HG02981 (cell line): ENCODE results near the gene EIF4E3.
A peak's percentile ranks its signal among the peaks of the same experiment; 100 is the strongest.

Experiments
- ATAC-seq: cut with Tn5 transposase; IDR thresholded peaks from one replicate; pipeline ENCODE4 v1.9.1; 2021; ENCODE audit warnings: mild to moderate bottlenecking, moderate library complexity; ENCODE audit not compliant: unreplicated experiment

Gene EIF4E3

DNA sequence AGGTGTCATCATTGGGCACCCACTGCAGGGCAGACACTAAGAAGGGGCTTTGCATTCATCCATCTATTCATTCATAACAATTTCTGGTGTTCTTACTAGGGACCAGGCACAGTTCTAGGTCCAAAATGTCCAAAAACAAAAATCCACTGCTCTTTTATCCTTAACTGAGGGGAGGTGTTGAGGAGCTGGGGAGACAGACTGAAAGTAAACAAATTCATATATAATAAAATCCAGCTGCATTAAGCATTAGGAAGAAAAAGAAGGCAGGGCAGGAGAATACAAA, 1.1 kb downstream of the EIF4E3 start:
- ATAC-seq, result no peak

DNA sequence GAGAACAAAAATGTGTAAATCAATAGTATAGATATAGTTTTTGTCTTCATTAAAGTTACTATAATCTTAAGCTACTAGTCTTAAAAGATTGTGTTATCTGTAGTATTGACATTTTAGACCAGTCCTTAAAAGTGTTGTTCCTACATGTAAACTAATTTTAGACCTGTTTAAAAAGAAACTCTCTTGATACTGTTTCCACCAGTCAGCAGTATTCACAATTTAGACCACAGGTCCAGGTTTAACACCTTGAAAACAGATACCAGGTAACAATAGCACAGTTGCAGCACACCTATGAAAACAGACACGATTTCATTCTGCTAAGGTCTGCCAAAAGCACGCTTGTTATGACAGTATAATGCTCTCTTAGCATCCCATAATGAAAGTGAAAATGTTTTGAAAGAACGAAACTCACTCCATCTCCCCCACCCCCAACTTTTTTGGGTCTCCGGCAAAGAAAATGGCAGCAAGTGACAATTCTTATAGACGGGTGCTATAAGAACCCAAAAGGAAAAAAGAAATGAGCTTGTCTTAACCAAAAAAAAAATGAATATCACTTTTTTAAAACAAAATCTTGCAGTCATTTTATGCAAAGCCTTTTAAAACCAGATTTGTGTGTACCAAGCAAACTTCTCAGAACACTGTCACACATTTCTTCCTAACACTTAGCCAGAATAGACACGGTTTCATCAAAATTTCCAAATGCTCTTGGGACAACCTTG, 1.6 kb downstream of the EIF4E3 start:
- peak; percentile 40 for ATAC-seq

DNA sequence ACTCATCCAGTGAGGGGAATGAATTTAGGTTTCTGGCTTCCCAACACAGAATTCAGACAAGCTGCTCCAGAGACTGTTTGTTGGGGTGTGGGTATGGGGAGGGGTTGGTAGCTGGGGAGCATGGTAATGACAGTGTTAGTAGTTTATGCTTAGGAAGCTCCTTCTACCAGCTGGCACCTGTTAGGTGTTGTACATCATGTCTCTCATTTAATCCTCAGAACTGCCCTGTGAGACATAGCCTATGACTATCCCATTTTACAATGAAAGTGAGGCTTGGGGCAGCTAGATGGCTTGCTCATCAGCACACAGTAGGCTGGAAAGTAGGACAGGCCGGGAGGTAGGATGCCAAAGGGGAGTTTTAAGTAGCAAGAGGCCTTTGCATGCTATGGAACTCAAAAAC, 2.5 kb downstream of the EIF4E3 start:
- ATAC-seq, result no peak

DNA sequence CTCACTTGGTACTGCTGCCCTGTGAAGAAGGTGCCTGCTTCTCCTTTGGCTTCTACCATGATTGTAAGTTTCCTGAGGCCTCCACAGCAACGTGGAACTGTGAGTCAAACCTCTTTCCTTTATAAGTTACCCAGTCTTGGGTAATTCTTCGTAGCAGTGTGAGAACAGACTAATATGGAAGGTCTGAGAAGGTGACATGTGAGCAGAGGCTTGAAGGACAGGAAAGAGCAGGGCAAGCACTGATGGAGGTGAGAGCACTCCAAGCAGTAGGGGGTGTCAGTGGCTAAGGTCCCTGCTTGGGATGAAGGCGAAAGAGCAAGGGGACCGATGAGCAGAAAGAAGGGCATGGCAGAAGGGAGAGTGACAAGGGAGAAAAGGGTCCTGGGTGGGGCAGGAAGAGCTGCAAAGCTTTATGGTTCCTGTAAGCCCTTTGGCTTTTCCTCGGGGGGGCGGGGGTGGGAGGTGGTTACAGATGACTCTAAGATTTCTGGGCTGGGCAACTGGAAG, 3.5 kb downstream of the EIF4E3 start:
- no peak for ATAC-seq

DNA sequence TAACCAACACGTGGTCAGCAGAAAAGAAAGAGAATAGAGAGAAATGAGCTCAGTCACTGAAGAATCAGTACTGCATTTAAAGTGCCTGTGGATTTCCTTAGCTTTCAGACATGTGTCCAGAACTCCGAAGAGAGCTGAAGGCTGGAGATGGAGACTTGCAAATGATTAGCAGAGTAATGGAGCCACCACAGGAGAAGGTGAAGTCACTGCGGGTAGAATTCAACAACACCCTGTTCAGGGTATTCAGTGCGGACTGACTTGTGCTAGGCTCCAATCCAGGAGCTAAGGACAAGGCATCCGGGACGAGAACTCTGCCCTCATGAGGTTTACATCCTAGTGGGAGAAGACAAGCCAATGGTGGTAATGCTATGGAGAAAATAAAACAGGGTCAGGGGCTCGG, 4.2 kb downstream of the EIF4E3 start:
- ATAC-seq, result no peak

DNA sequence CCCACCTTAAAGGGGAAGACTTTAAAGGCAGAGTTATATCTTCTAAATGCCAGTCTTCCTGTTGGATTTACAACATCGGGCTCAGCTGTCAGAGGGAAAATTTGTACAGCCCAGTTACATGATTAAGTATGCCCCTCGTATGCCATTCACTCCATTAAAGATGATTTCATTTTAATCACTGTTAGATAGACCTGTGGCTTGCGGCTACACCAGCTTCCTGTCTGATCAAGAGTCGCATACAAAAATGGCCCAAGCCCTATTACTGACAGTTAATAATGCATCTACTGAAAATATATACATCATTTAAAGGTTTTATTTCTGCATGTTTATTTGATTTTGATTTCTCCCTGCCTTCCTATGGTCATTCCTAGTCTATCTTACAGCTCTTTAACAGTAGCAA, 7.1 kb downstream of the EIF4E3 start:
- no peak for ATAC-seq

DNA sequence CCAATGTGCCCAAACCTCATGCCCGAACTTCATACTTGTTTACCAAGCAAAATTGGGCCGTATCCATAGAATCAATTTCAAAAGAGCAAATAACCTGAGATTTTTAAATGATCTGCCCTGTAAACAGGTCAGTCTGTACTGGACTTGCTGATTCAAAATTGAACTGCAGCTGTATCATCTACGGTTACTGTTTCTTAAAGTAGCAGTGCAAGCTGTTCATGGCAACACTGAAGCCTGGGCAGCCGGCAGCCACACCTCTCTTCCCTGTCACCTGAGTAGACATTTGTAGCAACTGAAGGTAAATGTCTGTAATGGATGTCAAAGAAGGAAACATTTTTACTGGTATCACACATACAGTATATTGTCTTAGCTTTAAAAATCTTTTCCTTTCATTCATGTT, 10.6 kb downstream of the EIF4E3 start:
- ATAC-seq, result no peak

DNA sequence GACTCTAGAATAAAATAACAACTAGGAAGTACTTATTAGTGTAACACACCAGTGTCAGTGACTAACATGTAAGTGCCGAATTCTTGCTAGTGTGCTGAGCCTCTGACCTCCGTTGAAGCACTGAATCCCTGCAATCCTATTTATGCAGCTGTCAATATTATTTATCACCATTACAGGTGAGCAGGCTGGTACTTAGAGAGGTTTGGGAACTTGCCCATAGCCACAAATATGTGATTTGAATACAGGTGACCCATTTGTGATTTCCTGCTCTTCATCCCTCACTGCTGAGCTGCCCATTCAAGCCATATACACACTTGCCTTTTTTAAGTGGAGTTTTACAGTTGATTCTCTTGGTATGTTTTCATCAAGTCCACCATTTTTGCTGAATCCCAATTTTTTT, 12.2 kb downstream of the EIF4E3 start:
- ATAC-seq, result no peak

DNA sequence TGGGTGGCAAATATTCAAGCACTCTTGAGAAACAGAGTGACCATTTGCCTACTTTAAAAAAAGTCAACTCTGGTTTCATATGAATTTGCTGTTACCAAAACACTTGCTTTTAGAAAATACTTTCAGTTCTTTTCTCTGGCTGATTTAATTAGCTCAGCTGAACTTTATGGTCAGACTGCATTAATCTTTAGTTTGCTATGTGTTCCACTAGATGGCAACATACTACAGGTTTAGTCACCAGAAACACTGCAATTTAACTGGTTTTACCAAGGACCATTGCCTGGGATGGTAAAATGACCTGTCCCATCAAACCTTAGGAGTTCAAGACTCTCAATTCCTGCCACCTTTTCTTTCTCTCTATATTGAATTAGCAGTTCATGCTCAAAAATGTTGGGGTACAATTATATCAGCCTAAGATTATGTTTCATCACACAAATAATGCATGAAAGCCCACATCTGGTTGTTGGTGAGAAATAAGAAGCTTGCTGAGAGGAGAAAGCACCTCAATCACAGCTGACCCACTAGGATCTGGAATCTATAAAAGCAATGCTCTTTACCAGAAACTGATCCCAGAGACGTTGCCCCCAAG, 14.2 kb downstream of the EIF4E3 start:
- ATAC-seq, result peak; percentile 79

DNA sequence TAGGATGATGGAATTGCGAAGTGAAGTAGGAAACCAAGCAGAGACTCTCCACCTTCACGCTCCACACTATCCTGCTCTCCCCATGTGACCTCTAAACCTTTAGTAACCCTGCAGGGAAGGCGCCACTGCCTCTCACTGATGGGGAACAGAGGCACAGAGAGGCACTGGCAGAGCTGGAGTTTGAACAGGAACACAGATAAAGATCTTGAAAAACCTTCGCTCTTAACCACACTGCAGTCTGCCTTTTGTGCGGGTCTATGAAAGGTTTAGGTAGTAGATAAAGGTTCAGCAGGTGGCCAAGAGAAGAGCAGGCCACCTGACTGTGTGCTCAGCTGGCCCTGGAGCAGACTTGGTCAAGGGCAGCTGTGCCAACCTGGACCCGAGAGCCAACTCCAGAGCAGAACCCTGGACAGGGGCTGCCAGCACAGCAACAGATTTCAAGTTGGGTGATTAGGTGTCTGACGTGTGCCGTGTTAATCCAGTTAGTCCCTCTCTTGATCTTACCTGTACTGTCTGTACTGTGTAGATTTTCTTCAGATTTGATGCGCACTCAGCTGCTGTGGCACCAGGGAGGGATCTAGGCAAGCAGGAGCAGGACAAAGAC, 15.2 kb downstream of the EIF4E3 start:
- no peak for ATAC-seq

DNA sequence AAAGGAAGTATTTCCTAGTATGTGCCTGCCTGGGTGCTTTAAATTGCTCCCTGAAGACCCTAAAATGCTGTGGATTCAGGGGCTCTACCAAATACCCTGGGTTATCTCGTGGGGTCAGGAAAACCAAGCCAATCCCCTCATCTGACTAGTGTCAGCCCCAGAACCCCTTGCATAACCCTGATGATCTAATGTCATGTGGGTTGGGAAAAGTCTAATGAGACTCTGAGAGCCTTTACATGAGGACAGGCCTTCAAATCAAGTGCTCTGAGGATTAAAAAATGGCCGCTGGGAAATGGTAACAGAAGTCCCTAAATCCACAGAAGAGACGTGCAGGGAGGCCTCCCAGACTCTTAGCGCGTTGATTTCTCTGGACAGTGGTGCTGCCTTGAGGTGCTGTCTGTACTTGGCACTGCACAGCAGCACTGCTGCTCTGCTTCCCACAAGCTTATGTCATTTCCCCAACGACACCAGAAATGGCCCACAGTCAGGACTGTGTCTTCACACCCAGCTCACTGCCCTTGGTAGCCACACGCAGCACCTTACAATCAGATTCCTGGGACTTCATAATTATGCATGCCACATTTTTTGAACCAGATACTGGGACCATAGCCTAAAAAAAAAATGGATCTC, 16.6 kb downstream of the EIF4E3 start:
- ATAC-seq, result no peak

DNA sequence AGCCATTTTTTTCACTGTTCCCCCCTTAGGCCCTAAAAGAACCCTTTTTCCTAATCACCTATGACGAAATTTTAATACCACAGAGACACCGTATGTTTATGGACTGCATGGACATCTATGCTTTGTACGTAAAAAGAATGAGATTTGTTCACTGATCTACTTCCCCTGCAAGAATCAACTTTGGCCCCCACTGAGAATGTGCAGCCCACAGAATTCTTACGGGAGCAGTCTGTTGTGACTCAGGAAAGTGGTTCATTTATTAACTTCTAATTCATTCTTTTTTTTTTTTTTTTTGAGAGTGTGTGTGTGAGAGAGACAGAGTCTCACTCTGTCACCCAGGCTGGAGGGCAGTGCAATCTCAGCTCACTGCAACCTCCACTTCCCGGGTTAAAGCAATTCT, 17.6 kb downstream of the EIF4E3 start:
- ATAC-seq, result no peak

DNA sequence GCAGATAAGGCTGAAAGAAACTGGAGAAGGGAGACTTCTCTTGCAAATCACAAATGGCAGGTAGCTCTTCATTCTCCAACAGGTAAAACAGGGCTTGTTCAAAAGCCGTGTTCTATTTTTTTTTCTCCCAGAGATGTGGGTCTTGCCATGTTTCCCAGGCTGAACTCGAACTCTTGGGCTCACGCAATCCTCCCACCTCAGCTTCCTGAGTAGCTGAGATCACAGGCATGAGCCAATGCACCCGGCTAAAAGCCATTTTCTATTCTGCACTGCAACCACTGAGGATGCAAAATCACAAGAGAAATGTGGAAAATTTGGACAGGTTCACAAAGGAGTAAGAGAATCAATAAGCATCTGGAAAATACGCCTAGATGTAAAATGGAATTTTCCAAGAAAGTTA, 19.5 kb downstream of the EIF4E3 start:
- ATAC-seq, result no peak

DNA sequence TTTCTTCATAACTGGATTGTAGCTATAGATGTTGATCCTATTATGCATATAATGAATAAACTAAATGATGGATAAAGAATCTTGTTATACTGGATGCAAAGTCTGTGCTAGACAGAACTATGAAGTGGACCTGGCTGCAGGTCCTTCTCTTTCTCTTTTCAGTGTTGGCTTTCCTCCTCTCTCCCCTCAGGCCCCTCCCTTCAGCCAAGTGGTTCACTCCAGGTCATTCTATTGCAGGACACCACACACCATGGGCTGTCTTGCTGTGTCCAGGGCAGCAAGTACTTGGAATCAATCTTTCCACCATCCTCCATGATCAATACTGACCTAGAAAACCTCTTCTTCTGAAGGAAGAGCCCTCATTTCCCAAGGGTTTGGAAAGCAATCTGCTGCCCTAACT, 20.3 kb downstream of the EIF4E3 start:
- no peak for ATAC-seq

DNA sequence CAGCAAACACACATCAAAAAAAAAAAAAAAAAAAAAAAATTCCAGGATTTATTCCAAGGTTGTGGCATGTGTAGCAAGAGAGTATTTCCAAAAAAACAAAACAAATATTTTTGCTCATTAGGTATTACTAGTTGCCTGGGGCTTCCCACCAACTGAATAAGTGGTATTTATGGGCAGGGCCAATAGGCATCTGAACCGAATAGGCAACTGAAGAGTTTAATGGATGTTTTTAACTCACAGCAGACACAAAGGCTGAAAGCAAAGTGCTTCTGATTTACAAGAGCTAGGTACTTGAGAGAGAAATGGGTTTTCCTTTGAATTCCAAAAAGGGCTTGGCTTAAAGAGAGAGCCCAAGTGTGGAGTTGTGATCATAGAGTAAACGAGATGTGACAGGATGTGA, 21.4 kb downstream of the EIF4E3 start:
- ATAC-seq, result no peak

DNA sequence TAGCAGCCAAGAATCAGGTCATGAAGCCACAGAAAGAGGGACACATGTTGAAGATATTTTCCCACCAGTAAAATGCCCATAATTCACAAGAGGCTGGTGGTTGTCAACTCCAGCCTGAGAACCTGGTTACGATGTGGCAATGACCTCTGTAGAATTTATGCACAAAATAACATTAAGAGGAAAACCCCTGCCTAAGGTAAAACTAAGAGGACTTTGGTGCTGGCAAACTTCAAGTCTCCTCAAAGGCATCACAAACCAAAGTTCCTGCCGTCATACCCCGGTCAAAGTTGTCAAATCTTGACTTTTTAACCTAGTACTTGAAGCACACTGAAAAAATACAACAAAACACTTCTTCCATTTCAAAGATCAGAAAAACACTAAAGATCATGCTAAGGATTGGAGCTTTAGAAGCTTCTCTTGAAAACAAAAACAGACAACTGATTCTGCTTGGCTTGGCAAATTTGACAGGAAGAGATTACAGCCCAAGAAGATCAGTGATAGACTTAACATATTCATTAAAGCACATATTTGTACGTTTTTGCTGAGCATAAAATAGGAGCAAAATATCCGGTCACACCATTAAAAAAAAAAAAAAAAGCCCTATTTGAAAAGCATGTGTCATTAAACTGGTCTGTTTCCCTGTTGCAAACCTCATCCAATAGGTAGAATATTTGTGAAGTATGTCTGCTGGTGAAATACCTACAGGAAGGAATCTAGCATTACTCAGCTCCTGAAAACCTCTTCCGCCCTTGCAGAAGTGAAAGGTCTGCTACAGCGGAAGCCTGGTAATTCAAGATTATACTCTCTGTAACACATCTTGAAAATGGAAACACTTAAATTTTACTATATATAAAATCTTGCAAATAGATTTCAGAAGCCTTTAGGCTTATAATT, 22.8 kb downstream of the EIF4E3 start:
- no peak for ATAC-seq

DNA sequence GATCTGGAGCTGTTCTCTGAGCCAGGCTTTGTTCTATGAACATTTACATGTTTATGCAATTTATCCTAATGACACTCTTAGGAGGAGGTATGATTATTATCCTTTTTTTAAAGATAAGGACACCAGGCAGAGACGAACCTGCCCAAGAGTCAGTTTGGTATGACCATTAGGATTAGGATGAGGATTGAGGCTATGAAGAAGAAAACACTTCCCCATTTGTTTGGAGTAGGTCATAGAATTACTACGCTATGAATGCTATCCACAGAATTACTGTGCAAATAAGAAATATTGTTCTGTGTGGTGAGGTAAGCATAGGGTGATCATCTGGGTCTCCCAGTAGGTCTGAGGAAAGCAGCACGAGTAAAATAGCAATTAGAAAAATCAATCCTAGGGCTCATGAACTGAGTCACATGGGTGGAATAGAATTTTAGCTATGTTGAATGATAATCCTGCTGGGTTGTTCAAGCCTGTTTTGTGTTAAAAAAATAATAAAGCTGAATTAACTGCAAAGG, 23.9 kb downstream of the EIF4E3 start:
- no peak for ATAC-seq

DNA sequence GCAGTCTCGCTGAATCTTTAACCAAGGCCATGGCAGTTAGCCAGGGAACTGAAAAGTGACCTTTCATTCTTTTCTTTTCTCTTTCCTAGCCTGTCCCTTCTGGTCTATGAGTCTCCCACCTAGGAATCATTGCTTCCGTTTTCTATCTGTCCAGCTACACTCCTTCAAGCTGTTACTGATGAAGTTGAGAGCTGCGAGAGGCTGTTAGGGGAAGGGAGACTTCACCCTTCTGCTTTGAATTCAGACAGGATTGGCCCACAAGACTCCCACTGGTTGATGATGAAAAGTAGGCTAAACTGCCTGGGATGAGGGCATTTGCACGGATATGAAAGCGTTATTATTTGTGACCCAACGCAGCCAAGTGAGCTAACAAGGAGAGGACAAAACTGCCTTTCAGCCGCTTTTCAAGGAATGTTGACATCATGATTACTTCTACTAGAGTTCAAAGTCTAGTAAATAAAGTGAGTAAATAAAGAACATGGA, 30.2 kb downstream of the EIF4E3 start:
- no peak for ATAC-seq

DNA sequence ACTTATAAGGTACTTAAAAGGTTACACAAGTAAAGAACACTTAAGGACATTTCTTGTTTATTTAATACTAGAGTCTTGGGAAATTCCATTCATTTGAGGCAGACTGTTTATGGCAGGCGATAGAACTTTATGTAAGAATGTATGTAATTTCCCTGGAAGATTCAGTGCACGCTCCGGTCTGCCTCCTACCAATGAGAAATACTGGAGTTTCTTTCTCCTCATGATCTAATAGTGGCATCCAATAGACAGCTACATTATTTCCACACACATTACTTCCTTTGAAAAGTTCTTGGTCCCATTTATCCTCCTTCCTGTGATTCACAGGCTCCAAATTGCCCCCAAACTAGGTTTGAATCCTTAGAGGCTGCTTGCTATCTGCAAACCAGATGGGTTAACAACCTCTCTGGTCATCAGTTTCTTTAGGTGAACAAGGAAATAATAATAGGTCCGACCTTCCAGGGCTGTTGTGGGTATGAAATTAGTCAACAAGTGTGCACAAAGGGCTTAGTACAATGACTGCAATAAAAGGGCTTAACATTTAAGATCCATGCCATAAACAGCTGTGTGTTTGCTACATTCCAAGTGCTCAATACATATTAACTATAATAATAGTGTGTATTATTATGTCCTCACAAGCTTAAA, 30.7 kb downstream of the EIF4E3 start:
- ATAC-seq, result no peak

DNA sequence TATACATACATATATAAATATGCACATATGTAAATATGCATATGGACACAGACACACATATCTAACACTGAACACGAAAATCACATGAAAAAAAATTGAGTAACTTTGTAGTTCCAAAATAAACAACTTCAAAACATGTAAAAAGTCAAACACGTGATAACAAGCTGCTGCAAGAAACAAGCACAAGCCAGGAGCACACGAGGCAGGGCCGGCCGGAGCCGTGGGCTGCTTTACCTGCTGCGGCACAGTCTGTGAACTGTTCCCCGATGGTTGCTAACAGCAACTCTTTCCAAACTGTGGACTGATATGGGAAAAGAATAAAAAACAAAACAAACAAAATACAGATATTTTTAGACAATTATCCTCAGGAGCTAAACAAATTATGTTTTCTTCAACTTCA, 31.6 kb downstream of the EIF4E3 start:
- no peak for ATAC-seq
